ENCODE data around the gene NABP1. TPM values are rescaled to one million over a fixed set of nuclear protein-coding genes. Genes with fewer than 3 reads are reported as not detected.

Gene NABP1
- total RNA-seq, 3 donors from 2014 or later = 22.1 to 29.8 (median 27.6) TPM

- no peaks in the 10 kb centered on the region for H3K9me3 ChIP-seq
- no peaks in the 10 kb centered on the region for H3K36me3 ChIP-seq (ENCODE audit: low read depth)
- no peaks in the 10 kb centered on the region for H3K4me1 ChIP-seq (ENCODE audit: low read depth)
- no peak overlapping the region for H3K4me3 ChIP-seq
- intact Hi-C loops (cut with DNase I, micrococcal nuclease) = no loop called here
- ATAC-seq (peak; percentile 34), DNase-seq (no peak)
- TF ChIP-seq, protein P1, sequence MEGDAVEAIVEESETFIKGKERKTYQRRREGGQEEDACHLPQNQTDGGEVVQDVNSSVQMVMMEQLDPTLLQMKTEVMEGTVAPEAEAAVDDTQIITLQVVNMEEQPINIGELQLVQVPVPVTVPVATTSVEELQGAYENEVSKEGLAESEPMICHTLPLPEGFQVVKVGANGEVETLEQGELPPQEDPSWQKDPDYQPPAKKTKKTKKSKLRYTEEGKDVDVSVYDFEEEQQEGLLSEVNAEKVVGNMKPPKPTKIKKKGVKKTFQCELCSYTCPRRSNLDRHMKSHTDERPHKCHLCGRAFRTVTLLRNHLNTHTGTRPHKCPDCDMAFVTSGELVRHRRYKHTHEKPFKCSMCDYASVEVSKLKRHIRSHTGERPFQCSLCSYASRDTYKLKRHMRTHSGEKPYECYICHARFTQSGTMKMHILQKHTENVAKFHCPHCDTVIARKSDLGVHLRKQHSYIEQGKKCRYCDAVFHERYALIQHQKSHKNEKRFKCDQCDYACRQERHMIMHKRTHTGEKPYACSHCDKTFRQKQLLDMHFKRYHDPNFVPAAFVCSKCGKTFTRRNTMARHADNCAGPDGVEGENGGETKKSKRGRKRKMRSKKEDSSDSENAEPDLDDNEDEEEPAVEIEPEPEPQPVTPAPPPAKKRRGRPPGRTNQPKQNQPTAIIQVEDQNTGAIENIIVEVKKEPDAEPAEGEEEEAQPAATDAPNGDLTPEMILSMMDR (IDR thresholded peaks at IDR 0.05) = no peak
Measured at GRCh38 chr2:191713837-191714236, 35.9 kb downstream of the NABP1 start.

DNA sequence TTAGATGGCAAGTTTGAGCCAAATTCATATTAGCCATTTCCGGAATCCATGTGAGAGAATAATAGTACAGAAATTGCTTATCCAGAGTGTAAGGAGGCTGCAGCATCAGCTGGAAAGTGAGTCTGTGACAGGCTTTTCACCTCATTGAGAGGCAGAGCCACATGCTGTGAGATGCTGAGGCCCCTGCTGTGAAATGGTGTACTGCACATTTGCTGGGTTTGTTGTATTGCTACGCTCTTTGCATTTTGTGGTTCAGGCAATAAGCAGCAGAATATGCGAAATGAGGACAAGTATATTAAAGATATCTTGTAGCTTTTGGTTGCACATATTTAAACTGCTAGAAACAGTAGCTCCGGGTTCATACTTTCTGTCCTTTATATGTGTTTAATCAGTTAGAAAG, 37.0 kb downstream of the NABP1 start:
- no peak for ATAC-seq
- intact Hi-C loops (cut with DNase I, micrococcal nuclease) = no loop called here
- no peaks in the 10 kb centered on the region for H3K9me3 ChIP-seq
- no peak for DNase-seq
- no peaks in the 10 kb centered on the region for H3K4me1 ChIP-seq (ENCODE audit: low read depth)
- H3K36me3 ChIP-seq (ENCODE audit: low read depth) = no peaks in the 10 kb centered on the region
- no peak overlapping the region for H3K4me3 ChIP-seq
- TF ChIP-seq, protein P1 (IDR thresholded peaks at IDR 0.05) = no peak

DNA sequence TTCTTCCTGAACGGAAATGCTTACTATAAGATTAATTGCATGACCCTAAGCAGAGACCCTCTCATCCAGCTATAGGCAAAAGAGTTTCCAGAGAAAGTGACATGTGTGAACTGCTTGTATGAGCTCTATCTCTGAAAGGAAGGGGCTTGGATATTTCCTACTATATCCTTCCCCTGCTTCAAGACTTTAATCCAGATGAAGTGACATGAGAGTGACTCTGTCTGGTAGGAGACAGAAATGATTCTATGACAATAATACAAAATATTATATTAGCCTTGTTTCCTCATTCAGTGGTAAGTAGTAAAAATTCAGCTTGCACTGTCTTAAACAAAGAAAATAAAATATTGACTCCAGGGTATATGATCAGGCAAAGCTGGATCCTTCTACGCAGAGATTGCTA, 37.5 kb downstream of the NABP1 start:
- TF ChIP-seq, protein P1 (IDR thresholded peaks at IDR 0.05) = no peak
- no peaks in the 10 kb centered on the region for H3K9me3 ChIP-seq
- DNase-seq (no peak), ATAC-seq (no peak)
- H3K4me3 ChIP-seq = no peak overlapping the region
- no peaks in the 10 kb centered on the region for H3K36me3 ChIP-seq (ENCODE audit: low read depth)
- no peaks in the 10 kb centered on the region for H3K4me1 ChIP-seq (ENCODE audit: low read depth)
- intact Hi-C loops (cut with DNase I, micrococcal nuclease) = no loop called here

GRCh38 chr2:191719261-191719660, 41.3 kb downstream of the NABP1 start:
- ATAC-seq (no peak), DNase-seq (no peak)
- Histone ChIP-seq H3K4me3 (no peak overlapping the region), H3K4me1 (ENCODE audit: low read depth) (no peaks in the 10 kb centered on the region), H3K9me3 (no peaks in the 10 kb centered on the region), H3K36me3 (ENCODE audit: low read depth) (no peaks in the 10 kb centered on the region)
- TF ChIP-seq, protein P1 (IDR thresholded peaks at IDR 0.05) = no peak
- intact Hi-C loops (cut with DNase I, micrococcal nuclease) = no loop called here

DNA sequence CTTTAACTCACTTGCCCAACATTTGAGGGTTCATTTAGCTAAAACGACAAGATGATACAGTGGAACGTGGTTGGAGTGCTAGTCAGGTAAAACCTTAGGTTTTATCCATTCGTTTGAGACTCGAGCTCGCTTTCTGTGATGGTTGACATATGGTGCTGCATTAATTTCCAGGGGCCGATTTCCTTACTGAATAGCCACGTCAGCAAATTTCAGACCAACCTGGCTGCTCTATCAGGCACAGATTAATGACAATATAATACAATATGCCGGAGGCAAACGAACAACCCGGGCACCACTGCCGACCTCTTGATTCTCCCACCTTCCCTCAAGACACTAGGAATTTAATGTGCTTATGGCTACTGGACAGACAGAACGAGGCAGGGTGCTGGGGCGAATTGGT, 42.0 kb downstream of the NABP1 start:
- no peaks in the 10 kb centered on the region for H3K4me1 ChIP-seq (ENCODE audit: low read depth)
- intact Hi-C loops (cut with DNase I, micrococcal nuclease) = no loop called here
- no peaks in the 10 kb centered on the region for H3K9me3 ChIP-seq
- H3K36me3 ChIP-seq (ENCODE audit: low read depth) = no peaks in the 10 kb centered on the region
- DNase-seq (no peak), ATAC-seq (no peak)
- TF ChIP-seq, protein P1 (IDR thresholded peaks at IDR 0.05) = no peak
- no peak overlapping the region for H3K4me3 ChIP-seq

DNA sequence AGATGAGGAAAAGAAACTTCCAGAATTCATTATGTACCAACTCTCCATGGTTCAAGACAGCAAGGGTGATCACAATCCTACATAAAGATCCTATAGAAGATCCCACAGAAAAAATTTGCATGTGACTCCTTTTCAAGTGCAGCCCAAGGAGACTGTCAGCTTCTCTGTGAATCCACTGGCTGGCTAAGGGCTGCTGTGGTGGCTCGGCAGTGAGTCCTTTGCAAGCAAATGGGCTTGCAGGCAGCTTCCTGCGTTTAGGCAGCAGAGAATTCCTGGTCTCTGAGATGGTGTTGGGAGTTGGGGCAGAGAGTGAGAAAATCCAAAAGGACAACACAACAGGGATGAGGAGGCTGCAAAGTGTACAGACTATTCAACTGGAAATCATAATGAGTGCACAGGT, 43.4 kb downstream of the NABP1 start:
- intact Hi-C loops (cut with DNase I, micrococcal nuclease) = no loop called here
- ATAC-seq (no peak), DNase-seq (no peak)
- no peak overlapping the region for H3K4me3 ChIP-seq
- H3K4me1 ChIP-seq (ENCODE audit: low read depth) = no peaks in the 10 kb centered on the region
- H3K9me3 ChIP-seq = no peaks in the 10 kb centered on the region
- TF ChIP-seq, protein P1 (IDR thresholded peaks at IDR 0.05) = no peak
- no peaks in the 10 kb centered on the region for H3K36me3 ChIP-seq (ENCODE audit: low read depth)
